OCI-LY1 (cell line): Measurements from ENCODE around the gene ABCC2.

Experiments used
- H2AFZ ChIP-seq: fragments of 200-600 bp; sonication (generic), shearing (Covaris generic); 2 replicates; pipeline ENCODE4 v1.6.0; 2014; ENCODE audit warnings: antibody characterized with exemption, mild to moderate bottlenecking, low read length
- H3F3A ChIP-seq: fragments of 200-600 bp; sonication (generic), shearing (Covaris generic); 2 replicates; pipeline ENCODE4 v1.6.0; 2014; ENCODE audit warnings: mild to moderate bottlenecking, antibody characterized with exemption, low read length, moderate library complexity; ENCODE audit not compliant: insufficient read depth
- H3K27ac ChIP-seq: fragments of 200-600 bp; sonication (generic); 2 replicates; pipeline ENCODE4 v1.5.1; 2014; ENCODE audit warnings: low read length, mixed run types, mild to moderate bottlenecking, low read depth; ENCODE audit not compliant: poor library complexity, severe bottlenecking
- H3K27me3 ChIP-seq: fragments of 200-600 bp; sonication (generic); 2 replicates; pipeline ENCODE4 v1.6.0; 2014; ENCODE audit warnings: antibody characterized with exemption, mild to moderate bottlenecking, low read length, moderate library complexity; ENCODE audit not compliant: insufficient read depth
- H3K36me3 ChIP-seq: fragments of 200-600 bp; sonication (generic); 2 replicates; pipeline ENCODE4 v1.6.1; 2014; ENCODE audit warnings: mild to moderate bottlenecking, antibody characterized with exemption, low read length, moderate library complexity, mixed read lengths; ENCODE audit not compliant: insufficient read depth
- H3K4me1 ChIP-seq: fragments of 200-600 bp; sonication (generic); 2 replicates; pipeline ENCODE4 v1.5.1; 2014; ENCODE audit warnings: mild to moderate bottlenecking, low read length, moderate library complexity; ENCODE audit not compliant: insufficient read depth, severe bottlenecking
- H3K4me2 ChIP-seq: fragments of 200-600 bp; sonication (generic), shearing (Covaris generic); 2 replicates; pipeline ENCODE4 v1.6.1; 2014; ENCODE audit warnings: low read length
- H3K4me3 ChIP-seq: fragments of 200-600 bp; sonication (generic); 2 replicates; pipeline ENCODE4 v1.5.1; 2014; ENCODE audit warnings: low read length, low read depth, mild to moderate bottlenecking, mixed read lengths; ENCODE audit not compliant: poor library complexity, severe bottlenecking
- H3K79me2 ChIP-seq: fragments of 200-600 bp; shearing (Covaris generic); 2 replicates; pipeline ENCODE4 v1.6.1; 2016; ENCODE audit warnings: mixed run types, low read length, mixed read lengths; ENCODE audit not compliant: insufficient read depth
- H3K9ac ChIP-seq: fragments of 200-600 bp; sonication (generic), shearing (Covaris generic); 2 replicates; pipeline ENCODE4 v1.6.1; 2014; ENCODE audit warnings: mild to moderate bottlenecking, low read length, mixed read lengths
- H3K9me2 ChIP-seq: fragments of 200-600 bp; sonication (generic), shearing (Covaris generic); 2 replicates; pipeline ENCODE4 v1.6.1; 2014; ENCODE audit warnings: low read depth, mild to moderate bottlenecking, low read length, mixed read lengths
- H3K9me3 ChIP-seq: fragments of 200-600 bp; shearing (Covaris generic); 2 replicates; pipeline ENCODE4 v1.6.1; 2014; ENCODE audit warnings: low read length, mixed read lengths
- H4K20me1 ChIP-seq: fragments of 200-600 bp; sonication (generic), shearing (Covaris generic); 2 replicates; pipeline ENCODE4 v1.6.0; 2016; ENCODE audit warnings: mild to moderate bottlenecking, low read length; ENCODE audit not compliant: insufficient read depth
- EZH2 ChIP-seq: fragments of 200-600 bp; sonication (generic), shearing (Covaris generic); IDR thresholded peaks from 2 replicates; pipeline ENCODE4 v1.8.0; 2017; ENCODE audit warnings: borderline replicate concordance, mixed run types, mild to moderate bottlenecking, antibody characterized with exemption, low read length, moderate library complexity, mixed read lengths
- TF ChIP-seq, protein P1 (sequence below): fragments of 200-600 bp; sonication (generic), shearing (Covaris generic); IDR thresholded peaks from 2 replicates; pipeline ENCODE4 v1.5.1; 2017; ENCODE audit warnings: mild to moderate bottlenecking, antibody characterized with exemption, low read length, moderate library complexity, mixed read lengths

Gene ABCC2

DNA sequence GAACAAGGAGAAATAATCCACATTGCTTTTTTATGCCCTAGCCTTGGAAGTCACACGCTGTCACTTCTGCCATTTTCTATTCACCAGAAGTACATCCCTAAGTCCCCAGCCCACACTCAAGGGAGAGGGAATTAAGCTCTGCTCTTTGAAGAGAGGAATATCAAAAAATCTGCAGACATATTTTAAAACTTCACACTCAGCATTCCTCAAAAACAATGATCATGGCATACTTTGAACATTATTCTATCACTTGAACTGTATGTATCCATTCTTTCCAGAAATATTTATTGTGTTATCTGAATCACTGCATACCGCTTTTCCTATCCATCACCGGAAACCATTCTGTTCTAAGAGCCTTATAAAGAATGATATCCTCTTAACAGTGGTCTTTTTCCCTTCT is 9.4 kb downstream of the ABCC2 start:
- Histone ChIP-seq H4K20me1 (no peaks in the 10 kb centered on the region), H3K9me2 (no peaks in the 10 kb centered on the region), H3K36me3 (no peaks in the 10 kb centered on the region), H3K27ac (no peak overlapping the region), H3K9ac (no peak overlapping the region), H3K4me2 (no peak overlapping the region), H3K9me3 (no peaks in the 10 kb centered on the region), H3F3A (no peaks in the 10 kb centered on the region), H2AFZ (no peak overlapping the region), H3K4me3 (no peak overlapping the region), H3K27me3 (no peaks in the 10 kb centered on the region), H3K4me1 (no peaks in the 10 kb centered on the region), H3K79me2 (no peaks in the 10 kb centered on the region)
- TF ChIP-seq, protein P1, sequence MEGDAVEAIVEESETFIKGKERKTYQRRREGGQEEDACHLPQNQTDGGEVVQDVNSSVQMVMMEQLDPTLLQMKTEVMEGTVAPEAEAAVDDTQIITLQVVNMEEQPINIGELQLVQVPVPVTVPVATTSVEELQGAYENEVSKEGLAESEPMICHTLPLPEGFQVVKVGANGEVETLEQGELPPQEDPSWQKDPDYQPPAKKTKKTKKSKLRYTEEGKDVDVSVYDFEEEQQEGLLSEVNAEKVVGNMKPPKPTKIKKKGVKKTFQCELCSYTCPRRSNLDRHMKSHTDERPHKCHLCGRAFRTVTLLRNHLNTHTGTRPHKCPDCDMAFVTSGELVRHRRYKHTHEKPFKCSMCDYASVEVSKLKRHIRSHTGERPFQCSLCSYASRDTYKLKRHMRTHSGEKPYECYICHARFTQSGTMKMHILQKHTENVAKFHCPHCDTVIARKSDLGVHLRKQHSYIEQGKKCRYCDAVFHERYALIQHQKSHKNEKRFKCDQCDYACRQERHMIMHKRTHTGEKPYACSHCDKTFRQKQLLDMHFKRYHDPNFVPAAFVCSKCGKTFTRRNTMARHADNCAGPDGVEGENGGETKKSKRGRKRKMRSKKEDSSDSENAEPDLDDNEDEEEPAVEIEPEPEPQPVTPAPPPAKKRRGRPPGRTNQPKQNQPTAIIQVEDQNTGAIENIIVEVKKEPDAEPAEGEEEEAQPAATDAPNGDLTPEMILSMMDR: no peak
- TF ChIP-seq EZH2: no peak

DNA sequence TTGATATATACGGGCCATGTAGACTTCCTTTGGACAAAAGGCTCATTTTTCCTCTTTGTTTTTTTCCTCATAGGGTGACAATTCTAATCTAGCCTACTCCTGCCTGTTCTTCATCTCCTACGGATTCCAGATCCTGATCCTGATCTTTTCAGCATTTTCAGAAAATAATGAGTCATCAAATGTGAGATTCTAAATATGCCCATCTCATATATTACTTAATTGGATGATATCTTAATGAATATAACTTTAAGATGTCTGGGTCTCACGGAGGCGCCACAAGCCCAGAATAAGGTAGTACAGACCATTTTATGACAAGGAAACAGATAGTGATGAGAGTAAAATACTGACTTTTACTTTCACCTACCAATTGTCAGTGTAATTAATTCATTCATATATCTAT is 11.4 kb downstream of the ABCC2 start:
- Histone ChIP-seq H3F3A (no peaks in the 10 kb centered on the region), H3K4me2 (no peak overlapping the region), H3K36me3 (no peaks in the 10 kb centered on the region), H3K9me2 (no peaks in the 10 kb centered on the region), H3K79me2 (no peaks in the 10 kb centered on the region), H3K27me3 (no peaks in the 10 kb centered on the region), H3K4me1 (no peaks in the 10 kb centered on the region), H2AFZ (no peak overlapping the region), H3K9ac (no peak overlapping the region), H3K4me3 (no peak overlapping the region), H4K20me1 (no peaks in the 10 kb centered on the region), H3K9me3 (no peaks in the 10 kb centered on the region), H3K27ac (no peak overlapping the region)
- TF ChIP-seq, protein P1: no peak
- TF ChIP-seq EZH2: no peak

DNA sequence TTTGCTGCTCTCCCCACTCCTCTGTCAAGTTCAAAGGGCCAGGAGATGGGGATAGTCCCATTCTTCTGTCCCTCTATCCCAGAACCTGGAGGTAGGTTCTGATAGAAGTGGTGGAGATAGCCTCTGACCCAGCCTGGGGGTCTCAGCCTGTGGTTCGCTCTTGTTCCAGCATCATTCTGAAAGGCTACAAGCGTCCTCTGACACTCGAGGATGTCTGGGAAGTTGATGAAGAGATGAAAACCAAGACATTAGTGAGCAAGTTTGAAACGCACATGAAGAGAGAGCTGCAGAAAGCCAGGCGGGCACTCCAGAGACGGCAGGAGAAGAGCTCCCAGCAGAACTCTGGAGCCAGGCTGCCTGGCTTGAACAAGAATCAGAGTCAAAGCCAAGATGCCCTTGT is 14.5 kb downstream of the ABCC2 start:
- Histone ChIP-seq H2AFZ (no peak overlapping the region), H3K9me3 (no peaks in the 10 kb centered on the region), H3F3A (no peaks in the 10 kb centered on the region), H3K27ac (no peak overlapping the region), H4K20me1 (no peaks in the 10 kb centered on the region), H3K4me2 (no peak overlapping the region), H3K4me1 (no peaks in the 10 kb centered on the region), H3K79me2 (no peaks in the 10 kb centered on the region), H3K9ac (no peak overlapping the region), H3K4me3 (no peak overlapping the region), H3K36me3 (no peaks in the 10 kb centered on the region), H3K9me2 (no peaks in the 10 kb centered on the region), H3K27me3 (no peaks in the 10 kb centered on the region)
- TF ChIP-seq, protein P1: no peak
- no peak for TF ChIP-seq EZH2
